HG02943 (cell line): Measurements from ENCODE around the gene NR4A1.

Experiments
- ATAC-seq: cut with Tn5 transposase; IDR thresholded peaks from one replicate; pipeline ENCODE4 v1.9.1; 2021; ENCODE audit warnings: mild to moderate bottlenecking, low read depth, moderate library complexity; ENCODE audit not compliant: unreplicated experiment

The NR4A1 gene

DNA sequence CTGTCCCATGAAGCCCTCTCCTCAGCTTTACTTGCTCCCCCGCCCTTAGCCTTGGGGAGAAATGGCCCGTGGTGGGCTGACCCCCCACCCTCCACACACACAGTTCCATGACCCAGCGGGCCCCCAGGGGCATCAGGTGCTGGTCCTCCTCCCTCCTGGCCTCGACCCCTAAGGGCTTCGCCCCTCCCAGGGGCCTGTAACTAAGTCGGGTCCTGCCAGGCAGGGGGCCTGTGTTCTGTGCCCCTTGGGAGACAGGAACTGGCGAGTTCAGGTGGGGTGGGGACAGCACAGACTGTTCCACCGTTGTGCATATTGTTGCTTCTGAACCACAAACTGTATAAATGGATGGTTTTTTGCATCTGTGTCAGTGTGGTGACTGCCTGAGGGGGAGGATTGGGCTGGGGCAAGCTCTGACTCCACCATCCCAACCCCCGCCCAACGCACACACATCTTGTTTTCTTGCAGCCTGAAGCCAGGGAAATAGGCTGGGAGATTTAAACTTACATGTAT is 35.7 kb upstream of the NR4A1 start:
- ATAC-seq = no peak

- ATAC-seq = no peak
Measured at GRCh38 chr12:52018433-52019112, 32.7 kb upstream of the NR4A1 start.

DNA sequence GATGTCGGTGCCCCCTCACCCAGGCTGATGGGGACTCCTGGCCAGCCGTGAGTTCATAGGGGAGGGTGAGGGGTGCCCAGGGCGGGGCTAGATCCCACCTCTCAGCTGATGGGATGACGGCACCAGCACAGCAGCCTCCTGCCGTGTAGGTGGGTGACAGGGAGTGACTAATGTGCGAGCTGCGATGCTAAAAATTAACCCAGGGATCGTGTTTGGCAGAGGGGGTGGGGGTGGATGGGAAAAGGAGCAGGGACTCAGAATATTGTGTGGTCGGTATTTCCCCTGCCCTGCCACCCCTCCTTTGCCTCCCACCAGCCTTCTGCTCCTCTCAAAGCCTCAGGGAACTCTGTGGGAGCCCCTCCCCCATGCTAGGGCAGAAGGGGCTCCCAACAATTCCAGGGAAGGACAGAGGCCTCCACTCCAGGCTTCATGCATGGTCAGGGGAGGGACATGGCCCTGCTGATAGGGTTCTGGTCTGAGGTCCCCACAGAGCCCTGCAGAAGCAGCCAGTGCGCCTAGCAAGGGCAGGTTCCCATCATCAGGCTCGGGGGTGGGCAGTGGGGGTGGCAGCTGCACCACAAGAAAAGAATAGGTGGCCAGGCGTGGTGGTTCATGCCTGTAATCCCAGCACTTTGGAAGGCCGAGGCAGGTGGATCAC is 32.0 kb upstream of the NR4A1 start:
- ATAC-seq = no peak

DNA sequence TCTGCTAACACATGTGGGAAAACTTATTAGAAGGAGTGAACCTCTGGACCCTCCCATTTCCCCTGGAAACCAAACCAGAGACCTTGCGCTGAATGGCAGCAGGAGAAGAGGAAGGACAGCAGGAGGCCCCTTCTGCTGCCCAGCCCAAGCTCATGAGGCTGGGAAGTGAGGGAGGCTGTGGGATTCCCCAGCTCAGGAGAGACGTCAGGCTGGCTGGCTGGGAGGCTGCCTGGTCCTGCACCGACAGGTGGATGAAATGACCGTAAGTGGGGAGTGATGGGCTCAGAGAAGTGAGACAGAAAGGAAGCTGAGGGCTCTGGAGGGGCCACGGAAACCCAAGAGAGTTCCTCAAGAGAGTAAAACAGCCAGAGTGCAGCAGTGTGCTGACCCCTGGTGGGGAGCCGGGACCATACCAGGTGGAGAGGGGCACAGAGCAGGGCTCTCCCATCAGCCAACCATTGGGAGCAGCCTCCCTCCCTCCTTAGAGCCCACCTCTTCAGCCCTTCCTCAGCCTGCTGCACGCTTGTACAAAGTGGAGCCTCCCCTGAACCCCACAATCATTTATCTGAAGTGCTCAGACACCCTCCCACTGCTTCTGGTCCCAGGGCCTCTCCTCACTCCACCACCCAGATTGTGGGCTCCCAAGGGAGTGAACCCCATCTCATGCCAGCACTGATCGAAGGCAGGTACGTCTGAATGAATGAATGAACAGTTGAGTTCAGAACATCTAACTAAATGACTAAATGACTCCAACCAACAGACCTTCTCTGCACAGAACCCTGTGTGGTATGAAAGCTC is 30.5 kb upstream of the NR4A1 start:
- no peak for ATAC-seq

DNA sequence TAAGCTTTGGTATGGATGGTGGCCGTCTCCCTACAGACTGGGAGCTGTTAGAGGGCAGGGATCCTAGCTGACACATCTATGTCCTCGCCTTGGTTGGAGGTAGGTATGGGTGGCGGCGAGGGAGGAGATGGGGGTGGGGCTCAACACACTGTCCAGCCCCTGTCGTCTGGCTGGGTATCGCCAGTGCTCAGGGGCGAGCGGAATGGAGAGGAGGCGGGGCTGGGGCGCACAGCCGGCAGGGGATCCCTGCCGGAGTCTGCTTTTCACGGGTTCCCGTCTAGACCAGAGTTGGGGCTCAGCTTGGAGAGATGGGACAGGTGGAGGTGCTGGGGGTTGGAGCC is 28.4 kb upstream of the NR4A1 start:
- ATAC-seq = no peak

GRCh38 chr12:52023182-52023975 is 27.9 kb upstream of the NR4A1 start:
- no peak for ATAC-seq

DNA sequence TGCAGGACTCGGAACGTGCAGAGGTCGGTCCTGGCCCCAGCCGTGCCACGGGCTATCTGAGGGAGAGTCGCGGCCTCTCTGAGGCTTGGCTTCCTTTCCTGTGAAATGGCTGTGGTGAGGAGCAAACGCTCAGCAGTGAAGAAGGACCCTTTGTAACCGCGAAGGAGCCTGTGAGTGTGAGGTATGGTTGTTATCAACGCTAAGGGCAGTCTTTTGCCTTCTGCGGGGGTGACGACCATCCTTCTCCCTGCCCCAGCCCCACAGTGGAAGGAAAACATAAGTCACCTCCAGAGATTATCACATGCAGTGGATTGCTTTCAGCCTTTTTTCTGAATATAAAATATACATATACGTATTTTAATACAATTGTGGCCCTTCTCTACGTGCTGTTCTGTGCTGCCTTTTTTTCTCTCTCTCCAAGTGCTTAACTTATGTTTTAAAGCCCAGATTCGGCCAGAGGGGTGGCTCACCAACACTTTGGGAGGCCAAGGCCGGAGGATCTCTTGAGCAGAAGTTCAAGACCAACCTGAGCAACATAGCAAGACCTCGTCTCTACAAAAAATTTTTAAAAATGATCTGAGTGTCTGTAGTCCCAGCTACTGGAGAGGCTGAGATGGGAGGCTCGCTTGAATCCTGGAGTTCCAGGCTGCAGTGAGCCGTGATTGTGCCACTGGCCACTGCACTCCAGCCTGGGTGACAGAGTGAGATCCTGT is 27.1 kb upstream of the NR4A1 start:
- no peak for ATAC-seq

- ATAC-seq = no peak
Measured at GRCh38 chr12:52024845-52025230, 26.4 kb upstream of the NR4A1 start.

- ATAC-seq = no peak
Measured at GRCh38 chr12:52026263-52026662, 25.0 kb upstream of the NR4A1 start.

- ATAC-seq = no peak
Measured at GRCh38 chr12:52027085-52027843, 24.0 kb upstream of the NR4A1 start.

DNA sequence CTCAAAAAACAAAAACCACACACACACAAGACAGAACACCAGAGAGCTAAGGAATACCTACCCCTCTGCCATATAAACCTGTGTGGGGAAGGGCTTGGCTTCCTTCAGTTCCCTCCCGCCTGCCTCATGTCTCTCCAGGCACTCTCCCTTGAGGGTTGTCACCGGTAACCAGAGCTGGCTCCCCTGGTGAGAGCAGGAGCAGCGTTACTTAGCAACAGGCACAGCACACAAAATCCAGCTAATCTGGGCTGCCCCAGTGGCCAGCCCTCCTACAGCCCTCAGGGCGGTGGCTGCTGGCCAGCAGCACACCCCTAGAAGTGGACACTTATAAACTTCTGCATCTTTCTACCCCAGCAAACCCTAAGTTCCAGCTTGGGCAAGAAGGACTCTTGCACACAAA is 21.6 kb upstream of the NR4A1 start:
- no peak for ATAC-seq

- no peak for ATAC-seq
Measured at GRCh38 chr12:52032446-52032803, 18.8 kb upstream of the NR4A1 start.

DNA sequence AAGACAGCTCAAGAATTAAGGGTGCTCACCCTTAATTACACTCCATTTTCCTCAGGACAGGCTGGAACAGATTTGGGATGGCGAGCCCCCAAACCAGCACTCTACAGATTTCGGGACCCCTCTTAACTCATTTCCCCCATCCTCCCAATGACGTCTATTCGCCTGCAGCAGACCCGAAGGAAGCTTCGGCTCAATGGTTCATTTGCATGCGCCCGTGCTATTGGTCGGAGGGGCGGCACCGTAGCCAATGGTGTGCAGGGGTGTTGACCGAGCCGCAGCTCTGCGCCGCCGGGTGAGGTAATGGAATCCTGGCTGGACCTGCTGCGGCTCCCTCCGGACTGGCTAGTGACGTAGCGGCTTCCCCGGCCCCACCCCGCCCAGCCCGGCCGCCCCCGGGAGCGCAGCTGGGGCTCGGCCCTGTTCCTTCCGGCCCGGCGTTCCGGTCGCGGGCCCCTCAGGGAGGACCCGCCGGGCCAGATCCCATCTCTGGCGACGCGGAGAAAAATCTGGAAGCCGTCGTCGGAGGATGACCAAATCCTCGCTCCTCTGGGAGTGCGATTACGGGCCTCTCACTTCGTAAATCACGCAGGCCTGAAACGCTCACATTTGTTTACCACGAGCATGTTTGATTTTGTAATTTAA is 18.3 kb upstream of the NR4A1 start:
- ATAC-seq = peak; percentile 90

DNA sequence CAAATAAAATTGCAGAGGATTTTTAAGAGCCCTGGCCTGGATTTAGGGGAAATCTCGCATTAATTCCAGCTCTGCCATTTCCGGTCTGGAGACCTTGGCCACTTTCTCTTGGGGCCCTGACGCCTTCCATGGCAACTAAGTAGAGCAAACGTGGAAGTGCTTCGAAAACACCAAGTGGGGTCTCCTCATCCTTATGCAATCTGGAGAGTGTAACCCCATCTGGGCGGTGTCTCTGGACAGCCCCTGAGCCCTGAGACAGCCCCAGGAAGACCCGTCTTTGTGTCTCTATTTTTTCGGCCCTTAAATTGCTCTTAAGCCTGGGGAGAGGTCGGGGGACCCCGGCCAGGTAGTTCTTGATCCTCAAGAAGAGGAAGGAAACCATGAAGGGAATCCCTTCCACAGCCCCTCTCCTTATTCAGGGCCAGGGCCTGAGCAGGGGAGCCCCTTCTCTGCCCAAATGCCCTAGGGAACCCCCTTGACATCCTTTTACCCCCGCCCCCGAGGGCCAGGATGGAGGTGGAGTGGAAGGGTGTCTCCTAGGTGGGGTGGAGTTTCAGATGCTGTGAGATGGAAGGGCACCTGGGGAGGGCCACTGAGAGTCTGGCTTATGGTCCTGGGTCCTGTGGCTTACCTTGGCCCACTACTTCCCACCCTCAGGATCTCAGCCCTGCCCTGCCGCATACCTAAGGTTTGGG is 17.6 kb upstream of the NR4A1 start:
- no peak for ATAC-seq

- ATAC-seq = no peak
Measured at GRCh38 chr12:52035190-52035589, 16.1 kb upstream of the NR4A1 start.

DNA sequence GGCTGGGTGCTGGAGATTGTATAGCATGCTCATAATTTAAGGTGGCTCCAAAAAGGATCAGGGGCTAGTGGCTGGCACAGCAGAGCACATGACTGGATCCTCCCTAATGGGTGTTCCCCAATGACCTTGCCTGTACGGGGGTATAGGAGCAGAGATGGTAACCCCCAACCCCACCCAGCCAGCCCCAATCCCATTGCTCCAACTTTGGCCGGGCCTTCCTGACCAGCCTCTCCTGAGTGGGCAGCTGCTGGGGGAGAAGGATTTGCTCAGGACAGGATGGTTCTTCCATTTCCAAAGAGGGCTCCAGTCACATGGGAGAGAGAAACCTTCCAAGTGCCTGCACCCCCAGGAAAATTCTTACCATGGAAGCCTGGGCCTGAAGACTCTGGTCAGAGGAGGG is 15.3 kb upstream of the NR4A1 start:
- no peak for ATAC-seq

DNA sequence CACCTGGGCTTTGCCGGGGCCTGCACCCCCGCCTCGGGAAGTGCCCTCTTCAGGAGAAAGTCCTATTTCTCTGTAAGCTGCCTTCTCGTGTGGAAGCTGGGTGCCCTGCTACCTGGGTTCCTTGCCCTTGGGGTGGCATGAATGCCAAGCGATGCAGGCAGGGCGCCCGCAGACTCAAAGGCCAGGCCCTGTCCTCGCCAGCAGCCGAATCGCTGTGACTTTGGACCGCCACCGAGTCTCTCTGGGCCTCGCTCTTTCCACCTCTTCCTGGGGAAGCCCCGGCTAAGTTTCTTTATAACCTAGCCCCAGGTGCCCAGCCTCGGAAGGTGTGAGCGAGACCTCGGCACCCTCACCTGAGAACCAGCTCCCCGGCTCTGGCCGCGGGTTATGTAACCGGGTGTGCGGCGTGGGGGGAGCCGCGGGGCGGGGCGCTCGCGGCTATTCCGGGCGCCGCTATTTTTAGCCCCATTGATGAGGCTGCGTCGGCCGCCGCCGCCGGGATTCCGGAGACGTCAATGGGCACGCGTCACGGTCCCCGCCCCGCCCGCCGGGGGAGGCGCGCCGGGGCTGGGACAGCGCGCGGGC is 14.6 kb upstream of the NR4A1 start:
- ATAC-seq = no peak

DNA sequence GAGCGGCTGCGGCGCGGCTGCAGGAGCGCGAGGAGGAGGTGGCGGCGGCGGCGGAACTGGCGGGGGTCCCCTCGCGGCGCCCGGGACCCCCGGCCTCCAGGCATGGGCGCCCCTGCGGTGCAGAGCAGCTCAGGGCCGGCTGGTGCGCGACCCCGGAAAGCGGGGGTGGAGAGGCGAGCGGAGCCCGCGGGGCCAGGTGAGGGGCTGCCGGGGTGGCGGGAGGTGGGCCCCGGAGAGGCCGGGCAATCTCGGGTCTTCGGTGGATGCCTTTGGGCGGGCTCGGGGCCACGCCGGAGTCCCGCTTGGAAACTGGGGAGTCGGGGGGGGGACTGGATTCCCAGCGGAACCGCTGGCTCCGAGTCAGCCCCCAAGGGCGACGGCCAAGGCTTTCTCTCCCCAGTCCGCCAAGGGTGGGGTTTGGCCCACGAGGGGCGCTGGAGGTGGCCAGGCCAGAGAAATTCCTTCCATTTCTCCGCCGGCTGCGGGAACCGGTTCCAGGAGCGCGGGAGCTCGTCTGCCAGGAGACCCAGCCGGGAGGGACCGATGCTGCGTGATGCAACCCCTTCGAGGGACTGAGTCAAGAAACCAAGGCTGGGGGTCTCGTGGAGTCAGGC is 13.9 kb upstream of the NR4A1 start:
- no peak for ATAC-seq
